H1 (cell line): ENCODE results near the gene TMEM151B. TPM values are rescaled to one million over a fixed set of nuclear protein-coding genes. Genes with fewer than 3 reads are reported as not detected.

ENCODE experiments used
- ASH2L ChIP-seq: fragments of 200-600, 300-600 bp; sonication (generic); IDR thresholded peaks from one replicate; pipeline ENCODE4 v1.7.1; 2017; ENCODE audit warnings: low read length
- ATF2 ChIP-seq: IDR thresholded peaks from 2 replicates; pipeline ENCODE4 v1.6.1; 2012; ENCODE audit warnings: low read length, inconsistent platforms
- ATF3 ChIP-seq: IDR thresholded peaks from 2 replicates; pipeline ENCODE4 v1.6.1; 2011; ENCODE audit warnings: low read depth, mild to moderate bottlenecking, low read length; ENCODE audit not compliant: insufficient read depth
- CBX5 ChIP-seq: fragments of 300-800, 300-1000 bp; sonication (generic); IDR thresholded peaks from 2 replicates; pipeline ENCODE4 v1.7.1; 2016; ENCODE audit warnings: antibody characterized with exemption, low read length, low read depth
- CEBPB ChIP-seq: IDR thresholded peaks from 2 replicates; pipeline ENCODE4 v1.6.1; 2012; ENCODE audit warnings: low read depth, low read length
- CHD1 ChIP-seq: IDR thresholded peaks from 2 replicates; pipeline ENCODE4 v1.6.1; 2012; ENCODE audit warnings: low read depth, low read length, improper control_type of control experiment
- CTCF ChIP-seq, 3 experiments: IDR thresholded peaks; 1 replicate in 2 of 3; 2 replicates in 1 of 3; pipeline versions ENCODE4 v1.5.1 to v1.6.1; 2011; ENCODE audit warnings: low read length in 3 of 3, mild to moderate bottlenecking in 3 of 3, inconsistent platforms in 2 of 3, low read depth in 1 of 3, moderate library complexity in 1 of 3; ENCODE audit not compliant: insufficient read depth in 1 of 3; ENCODE audit errors: control extremely low read depth in 1 of 3
- EP300 ChIP-seq, 2 experiments: IDR thresholded peaks; 1 replicate in 1 of 2; 2 replicates in 1 of 2; pipeline ENCODE4 v1.6.1; 2011 to 2012; ENCODE audit warnings: low read depth in 2 of 2, low read length in 2 of 2, mild to moderate bottlenecking in 2 of 2, borderline replicate concordance in 1 of 2, inconsistent platforms in 1 of 2, moderate library complexity in 1 of 2
- GTF2F1 ChIP-seq: IDR thresholded peaks from 2 replicates; pipeline ENCODE4 v1.6.1; 2012; ENCODE audit warnings: low read depth, low read length, improper control_type of control experiment, borderline replicate concordance
- HDAC6 ChIP-seq: IDR thresholded peaks from one replicate; pipeline ENCODE4 v1.7.1; 2012; ENCODE audit warnings: low read depth, mild to moderate bottlenecking, inconsistent platforms, low read length, moderate library complexity
- KDM1A ChIP-seq: fragments of 200-600, 300-600 bp; sonication (generic); IDR thresholded peaks from 2 replicates; pipeline ENCODE4 v1.7.1; 2016; ENCODE audit warnings: mild to moderate bottlenecking, low read length, borderline replicate concordance
- KDM4A ChIP-seq: IDR thresholded peaks from one replicate; pipeline ENCODE4 v1.7.1; 2012; ENCODE audit warnings: low read depth, mild to moderate bottlenecking, moderate library complexity, low read length, inconsistent platforms; ENCODE audit not compliant: severe bottlenecking
- POLR2AphosphoS5 ChIP-seq: IDR thresholded peaks from 2 replicates; pipeline ENCODE4 v1.6.1; 2011; ENCODE audit warnings: low read depth, low read length
- POU5F1 ChIP-seq: IDR thresholded peaks from 2 replicates; pipeline ENCODE4 v1.6.1; 2011; ENCODE audit warnings: low read depth, mild to moderate bottlenecking, low read length, moderate library complexity
- SP1 ChIP-seq: IDR thresholded peaks from 2 replicates; pipeline ENCODE4 v1.6.1; 2011; ENCODE audit warnings: low read depth, low read length
- USF2 ChIP-seq: IDR thresholded peaks from 2 replicates; pipeline ENCODE4 v1.6.1; 2011; ENCODE audit warnings: low read length, improper control_type of control experiment
- ZNF274 ChIP-seq: IDR thresholded peaks from 2 replicates; pipeline ENCODE4 v1.7.0; 2012; ENCODE audit warnings: low read length, borderline replicate concordance; ENCODE audit errors: extremely low read depth
- polyA plus RNA-seq, 7 experiments: library from polyadenylated mRNA; depleted of rRNA in 3 of 7; stranded (reverse) in 5 of 7; unstranded in 2 of 7; fragments of >200 nt in 5 of 7; fragments of 200-250 nt in 2 of 7; gene quantifications; 1 replicate in 5 of 7; 2 replicates in 1 of 7; 4 replicates in 1 of 7; pipeline versions ENCODE4 v1.2.1 to v1.2.3, GENCODE V29; 2011 to 2013; ENCODE audit warnings: missing spikeins in 2 of 7, mixed read lengths in 2 of 7
- total RNA-seq: library from RNA; stranded (reverse); fragmentation: NEBNext Ultra II Directional; extraction: Animal tissue kit (Norgen Biotek cat#: 25700); gene quantifications from 2 replicates; pipeline ENCODE4 v1.2.1, GENCODE V29; 2021
- TF ChIP-seq, protein P1 (sequence below): IDR thresholded peaks from 2 replicates; pipeline ENCODE4 v1.6.1; 2012; ENCODE audit warnings: inconsistent platforms

Gene TMEM151B
- total and polyA plus RNA-seq, 2 of the 8 experiments (the other 6 are each of a cell fraction or from before 2014, with no cell fraction given) = 8.0 to 15.5 TPM

DNA sequence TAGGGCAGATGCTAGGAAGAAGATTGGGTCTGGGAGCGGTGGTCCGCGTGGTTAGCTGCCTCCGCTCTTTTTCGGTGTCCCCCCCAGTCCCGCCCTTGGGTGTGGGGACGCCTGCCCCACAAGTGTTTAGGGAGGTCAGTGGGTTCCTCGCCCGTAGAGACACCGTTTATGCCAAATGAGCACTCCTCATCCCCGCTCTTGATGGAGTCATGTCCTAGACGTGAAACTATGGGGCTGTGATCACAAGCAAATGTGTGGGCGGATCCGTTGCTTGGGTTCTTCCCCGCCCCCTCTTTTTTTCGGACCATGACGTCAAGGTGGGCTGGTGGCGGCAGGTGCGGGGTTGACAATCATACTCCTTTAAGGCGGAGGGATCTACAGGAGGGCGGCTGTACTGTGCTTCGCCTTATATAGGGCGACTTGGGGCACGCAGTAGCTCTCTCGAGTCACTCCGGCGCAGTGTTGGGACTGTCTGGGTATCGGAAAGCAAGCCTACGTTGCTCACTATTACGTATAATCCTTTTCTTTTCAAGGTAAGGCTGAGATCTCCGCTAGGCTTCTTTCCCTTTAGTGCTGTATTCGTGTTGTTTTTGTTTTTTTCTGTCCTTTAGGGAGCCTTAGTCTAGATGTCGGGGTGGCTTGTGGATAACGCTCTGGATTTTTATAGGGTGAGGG, 23.4 kb upstream of the TMEM151B start, which contains the start of gene HSP90AB1 (continued):
- TF ChIP-seq USF2 (no peak), KDM1A (no peak), POLR2AphosphoS5 (peak; percentile 100), ATF3 (no peak), GTF2F1 (peak; percentile 97), KDM4A (peak; percentile 71), POU5F1 (no peak), CEBPB (no peak), CHD1 (peak; percentile 78), EP300 (IDR thresholded peaks at IDR 0.05; ENCODE audit: borderline replicate concordance in 1 of 2, low read depth in 2 of 2, low read length in 2 of 2) (no peak), ATF2 (peak; percentile 97), ZNF274 (no peak), CTCF (IDR thresholded peaks at IDR 0.05; ENCODE audit: control extremely low read depth in 1 of 3, insufficient read depth in 1 of 3, low read depth in 1 of 3, low read length in 3 of 3) (no peak), ASH2L (peak; percentile 49), CBX5 (no peak), HDAC6 (no peak), SP1 (peak; percentile 93)
- TF ChIP-seq, protein P1, sequence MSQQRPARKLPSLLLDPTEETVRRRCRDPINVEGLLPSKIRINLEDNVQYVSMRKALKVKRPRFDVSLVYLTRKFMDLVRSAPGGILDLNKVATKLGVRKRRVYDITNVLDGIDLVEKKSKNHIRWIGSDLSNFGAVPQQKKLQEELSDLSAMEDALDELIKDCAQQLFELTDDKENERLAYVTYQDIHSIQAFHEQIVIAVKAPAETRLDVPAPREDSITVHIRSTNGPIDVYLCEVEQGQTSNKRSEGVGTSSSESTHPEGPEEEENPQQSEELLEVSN = no peak
